Smooth muscle cell (in vitro differentiated cells): ENCODE measurements around the gene HOTAIR. TPM values are rescaled to one million over a fixed set of nuclear protein-coding genes. Genes with fewer than 3 reads are reported as not detected.

Experiments
- DNase-seq: peaks from one replicate; lab custom pipeline; 2025; ENCODE audit not compliant: unreplicated experiment; lab: John Stamatoyannopoulos, UW
- H2AFZ ChIP-seq: fragments of 200-600 bp; sonication (generic); 2 replicates; pipeline ENCODE4 v1.6.0; 2016; ENCODE audit warnings: antibody characterized with exemption, low read depth, mild to moderate bottlenecking
- H3F3A ChIP-seq: fragments of 200-600 bp; sonication (generic); 2 replicates; pipeline ENCODE4 v1.6.0; 2017; ENCODE audit warnings: antibody characterized with exemption, low read depth
- H3K27ac ChIP-seq: fragments of 200-600 bp; sonication (generic); 2 replicates; pipeline ENCODE4 v1.5.1; 2016; ENCODE audit warnings: low read depth, mild to moderate bottlenecking
- H3K27me3 ChIP-seq: fragments of 200-600 bp; sonication (generic); 2 replicates; pipeline ENCODE4 v1.6.1; 2016; ENCODE audit warnings: low read depth, mild to moderate bottlenecking
- H3K36me3 ChIP-seq: fragments of 200-600 bp; sonication (generic); 2 replicates; pipeline ENCODE4 v1.5.1; 2016; ENCODE audit warnings: low read depth
- H3K4me1 ChIP-seq: fragments of 200-600 bp; sonication (generic); 2 replicates; pipeline ENCODE4 v1.5.1; 2016; ENCODE audit warnings: low read depth
- H3K4me2 ChIP-seq: fragments of 200-600 bp; sonication (generic); 2 replicates; pipeline ENCODE4 v1.6.0; 2016; ENCODE audit warnings: mild to moderate bottlenecking
- H3K4me3 ChIP-seq: fragments of 200-600 bp; sonication (generic); 2 replicates; pipeline ENCODE4 v1.5.1; 2016; ENCODE audit warnings: mild to moderate bottlenecking
- H3K79me2 ChIP-seq: fragments of 200-600 bp; sonication (generic); 2 replicates; pipeline ENCODE4 v1.6.0; 2016; ENCODE audit warnings: low read depth, mild to moderate bottlenecking
- H3K9ac ChIP-seq: fragments of 200-600 bp; sonication (generic); 2 replicates; pipeline ENCODE4 v1.6.0; 2016; ENCODE audit warnings: low read depth
- H3K9me3 ChIP-seq: fragments of 200-600 bp; sonication (generic); replicated peaks from 2 replicates; pipeline ENCODE4 v1.5.1; 2016; ENCODE audit warnings: low read depth
- H4K20me1 ChIP-seq: fragments of 200-600 bp; sonication (generic); 2 replicates; pipeline ENCODE4 v1.6.0; 2016; ENCODE audit warnings: low read depth
- CTCF ChIP-seq: fragments of 200-600 bp; sonication (generic); IDR thresholded peaks from 2 replicates; pipeline ENCODE4 v1.5.1; 2017; ENCODE audit warnings: borderline replicate concordance, mild to moderate bottlenecking, antibody characterized with exemption; ENCODE audit not compliant: insufficient read depth, poor library complexity, severe bottlenecking
- WGBS: methylation state at CpG from one replicate; pipeline ENCODE4 v1.1.7; 2016; ENCODE audit warnings: low lambda C conversion rate; 5-methylcytosine and 5-hydroxymethylcytosine counted together
- microRNA counts: library from miRNA; unstranded; fragments of <30 nt; microRNA quantifications from one replicate; lab custom pipeline; 2016
- microRNA-seq: library from miRNA; unstranded; fragments of <30 nt; microRNA quantifications from one replicate; pipeline ENCODE4, GENCODE V29; 2016; ENCODE audit warnings: borderline number of aligned reads
- polyA plus RNA-seq: library from polyadenylated mRNA; unstranded; fragments of >200 nt; fragmentation: Nextera tagmentation; extraction: Ambion mirVana; gene quantifications from 2 replicates; pipeline ENCODE4 v1.2.1, GENCODE V29; 2016
- small RNA-seq: library from RNA; depleted of rRNA; stranded (forward); fragments of <200 nt; gene quantifications from one replicate; pipeline ENCODE3, GENCODE V24; 2014
- total RNA-seq: library from RNA; depleted of rRNA; stranded (reverse); fragments of >200 nt; gene quantifications from 2 replicates; pipeline ENCODE4 v1.2.3, GENCODE V29; 2014

HOTAIR gene
- total and polyA plus RNA-seq, 2 experiments from 2014 or later, result 0.43 TPM; not detected in 1

- no peak for TF ChIP-seq CTCF
- no peaks in the 10 kb centered on the region for H4K20me1 ChIP-seq
- peak overlapping the region; percentile 44 for H3K4me2 ChIP-seq
- H3K9me3 ChIP-seq, result no peaks in the 10 kb centered on the region
- 12% methylated on average over 45 of the region's 45 CpGs for WGBS
- no peaks in the 10 kb centered on the region for H3K4me1 ChIP-seq
- no peak for DNase-seq
- no peak overlapping the region for H3K4me3 ChIP-seq
- H3K36me3 ChIP-seq, result no peaks in the 10 kb centered on the region
- H3K79me2 ChIP-seq, result no peaks in the 10 kb centered on the region
- no peaks in the 10 kb centered on the region for H3F3A ChIP-seq
- H3K27ac ChIP-seq, result no peak overlapping the region
- no peak overlapping the region for H2AFZ ChIP-seq
- H3K9ac ChIP-seq, result no peak overlapping the region
- H3K27me3 ChIP-seq, result peaks cover 100% of the 10 kb centered on the region
Measured at GRCh38 chr12:53927220-53928029, 47.3 kb downstream of the HOTAIR start.

- Histone ChIP-seq H4K20me1 (no peaks in the 10 kb centered on the region), H3F3A (no peaks in the 10 kb centered on the region), H2AFZ (no peak overlapping the region), H3K27ac (no peak overlapping the region), H3K9me3 (no peaks in the 10 kb centered on the region), H3K9ac (no peak overlapping the region), H3K4me2 (no peak overlapping the region), H3K27me3 (peaks cover 100% of the 10 kb centered on the region), H3K36me3 (no peaks in the 10 kb centered on the region), H3K79me2 (no peaks in the 10 kb centered on the region), H3K4me1 (no peaks in the 10 kb centered on the region), H3K4me3 (no peak overlapping the region)
- TF ChIP-seq CTCF, result no peak
- WGBS, result 56% methylated on average over 2 of the region's 2 CpGs
- DNase-seq, result no peak
Measured at GRCh38 chr12:53924521-53925405, 50.0 kb downstream of the HOTAIR start.

- Histone ChIP-seq H3K36me3 (no peaks in the 10 kb centered on the region), H4K20me1 (no peaks in the 10 kb centered on the region), H3K9ac (no peak overlapping the region), H3K79me2 (no peaks in the 10 kb centered on the region), H3K4me1 (no peaks in the 10 kb centered on the region), H3K27ac (no peak overlapping the region), H3K9me3 (no peaks in the 10 kb centered on the region), H3K4me3 (no peak overlapping the region), H3F3A (no peaks in the 10 kb centered on the region), H3K27me3 (peaks cover 94% of the 10 kb centered on the region), H2AFZ (no peak overlapping the region), H3K4me2 (no peak overlapping the region)
- 86% methylated on average over 5 of the region's 5 CpGs for WGBS
- no peak for TF ChIP-seq CTCF
- no peak for DNase-seq
Measured at GRCh38 chr12:53916788-53917655, 57.7 kb downstream of the HOTAIR start.

MicroRNAs encoded within 50 kb of the gene (microRNA counts, 767-probe panel; counts per million panel counts)
- 4,586 counts per million, percentile 19 among the panel's probes with 10 or more counts for microRNA hsa-miR-196a-5p (lab: Ali Mortazavi, UCI)

Small RNAs within 50 kb of the gene (microRNA-seq; reads per million reads assigned to microRNA genes)
- gene MIR196A2, result 355 reads per million, percentile 71 among the genes with 10 or more reads in this experiment

Small RNAs within 50 kb of the gene (small RNA-seq; reads per million reads assigned to genes)
- gene AC012531.3 (not detected), gene AC012531.4 (not detected), gene MIR196A2 (8.5 reads per million, percentile 75 among the genes with 10 or more reads in this experiment), gene RF01905 (not detected), gene RF01906 (not detected)

Other genes starting within 250 kb of the HOTAIR start
- gene CALCOCO1, start 247.5 kb downstream of the HOTAIR start, total RNA-seq, result 52.0 and 56.6 TPM in 2 replicates
- 46.5 and 59.5 TPM in 2 replicates for gene CALCOCO1, start 247.5 kb downstream of the HOTAIR start, polyA plus RNA-seq
- not detected in 2 replicates for gene CISTR, start 223.0 kb downstream of the HOTAIR start, total RNA-seq
- not detected in 2 replicates for gene CISTR, start 223.0 kb downstream of the HOTAIR start, polyA plus RNA-seq
- gene HOXC13, start 36.1 kb downstream of the HOTAIR start, total RNA-seq, result 2.4 and 3.6 TPM in 2 replicates
- gene HOXC13, start 36.1 kb downstream of the HOTAIR start, polyA plus RNA-seq, result 2.2 and 5.0 TPM in 2 replicates
- not detected in 2 replicates for gene HOXC12, start 20.1 kb downstream of the HOTAIR start, total RNA-seq
- 0.32 TPM in 1 of 2 replicates, not detected in the other for gene HOXC12, start 20.1 kb downstream of the HOTAIR start, polyA plus RNA-seq
- 0.27 and 0.72 TPM in 2 replicates for gene HOXC11, start 1.8 kb downstream of the HOTAIR start, total RNA-seq
- 0.23 and 0.25 TPM in 2 replicates for gene HOXC11, start 1.8 kb downstream of the HOTAIR start, polyA plus RNA-seq
- not detected in 2 replicates for gene HOXC10, start 10.2 kb upstream of the HOTAIR start, total RNA-seq
- 0.66 and 0.67 TPM in 2 replicates for gene HOXC10, start 10.2 kb upstream of the HOTAIR start, polyA plus RNA-seq
- 0.54 and 1.2 TPM in 2 replicates for gene HOXC9, start 25.2 kb upstream of the HOTAIR start, total RNA-seq
- 2.5 and 2.7 TPM in 2 replicates for gene HOXC9, start 25.2 kb upstream of the HOTAIR start, polyA plus RNA-seq
- 1.4 and 1.6 TPM in 2 replicates for gene HOXC8, start 34.0 kb upstream of the HOTAIR start, total RNA-seq
- 3.8 and 4.4 TPM in 2 replicates for gene HOXC8, start 34.0 kb upstream of the HOTAIR start, polyA plus RNA-seq
- gene HOXC6, start 53.5 kb upstream of the HOTAIR start, total RNA-seq, result 3.0 and 3.1 TPM in 2 replicates
- gene HOXC6, start 53.5 kb upstream of the HOTAIR start, polyA plus RNA-seq, result 8.3 and 12.3 TPM in 2 replicates
- gene HOXC5, start 58.1 kb upstream of the HOTAIR start, total RNA-seq, result 1.3 TPM in 1 of 2 replicates, not detected in the other
- gene HOXC5, start 58.1 kb upstream of the HOTAIR start, polyA plus RNA-seq, result 0.54 TPM in 1 of 2 replicates, not detected in the other
- gene HOXC4, start 78.9 kb upstream of the HOTAIR start, total RNA-seq, result 0.49 TPM in 2 replicates
- gene HOXC4, start 78.9 kb upstream of the HOTAIR start, polyA plus RNA-seq, result 1.2 and 1.9 TPM in 2 replicates
- 36.7 and 39.4 TPM in 2 replicates for gene SMUG1, start 214.0 kb upstream of the HOTAIR start, total RNA-seq
- gene SMUG1, start 214.0 kb upstream of the HOTAIR start, polyA plus RNA-seq, result 40.5 and 49.2 TPM in 2 replicates